ENCODE measurements around the gene TEX9. TPM values are rescaled to one million over a fixed set of nuclear protein-coding genes. Genes with fewer than 3 reads are reported as not detected.

The TEX9 gene
- total RNA-seq = 9.6 and 10.1 TPM in 2 replicates

DNA sequence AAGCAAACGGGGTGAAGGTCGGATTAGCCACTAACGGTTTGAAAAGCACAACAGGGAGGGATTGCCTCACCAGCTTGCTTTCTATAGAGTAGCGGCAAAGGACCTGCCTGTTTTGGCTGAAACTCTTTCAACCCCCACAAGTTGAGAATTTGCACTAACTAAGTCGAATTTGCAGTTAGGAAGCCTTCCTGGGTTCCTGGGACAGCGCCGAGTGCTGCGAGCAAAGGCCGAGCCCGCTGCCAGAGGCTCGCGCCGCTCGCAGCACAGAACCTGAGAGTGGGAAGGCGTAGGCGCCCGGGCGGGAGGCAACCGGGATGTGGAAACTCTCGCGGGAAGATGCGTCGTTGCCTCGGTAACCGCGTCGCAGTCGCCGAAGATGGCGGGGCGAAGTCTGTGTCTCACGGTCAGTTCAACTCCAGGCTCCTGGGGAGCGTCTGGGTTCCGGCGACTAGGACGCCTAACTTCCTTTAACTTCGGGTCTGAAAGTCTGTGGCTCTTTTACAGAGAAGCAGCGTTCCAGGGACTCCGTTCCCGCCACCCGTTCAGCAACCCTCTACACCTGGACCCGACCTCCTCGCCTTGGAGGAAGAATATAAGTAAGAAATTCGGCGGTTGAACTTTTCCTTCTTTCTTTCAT, at the start of gene TEX9:
TSS of gene TEX9 (plus strand) at position 352 of the 637 bp plus-strand sequence. CDS start at position 377, 25 bp downstream.

DNA sequence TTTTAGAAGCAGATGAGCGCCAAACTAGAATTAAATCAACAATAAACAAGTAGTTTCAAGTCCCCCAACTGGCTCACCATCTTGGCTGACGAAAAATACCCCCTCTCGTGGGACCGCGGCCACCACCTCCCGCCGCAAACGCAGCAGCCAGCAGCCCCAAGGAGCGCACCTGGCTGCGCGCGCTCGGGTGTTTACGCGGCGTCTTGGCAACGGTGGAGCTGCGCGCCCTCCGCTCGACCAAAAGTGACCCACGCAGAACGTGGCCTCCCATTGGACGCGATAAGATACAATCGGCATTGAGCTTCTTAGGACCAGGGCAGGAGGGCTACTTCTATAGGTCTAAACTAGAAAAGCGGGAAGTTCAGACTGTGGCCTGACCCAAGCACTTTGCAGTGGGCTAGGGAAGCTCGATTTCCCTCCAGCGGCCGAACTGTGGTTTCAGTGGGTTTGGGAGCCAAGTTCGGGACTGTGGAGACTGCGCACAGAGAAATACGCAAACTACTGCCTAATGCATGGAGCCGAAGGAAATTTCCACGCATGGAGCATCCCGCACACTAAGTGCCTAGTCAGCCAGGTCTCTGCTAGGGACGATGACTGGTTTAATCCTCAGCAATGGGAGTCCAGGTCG, 99.8 kb downstream of the TEX9 start, which contains the start of gene MNS1:
TSS of gene MNS1 (minus strand) at position 245 of the 628 bp plus-strand sequence. CDS start at position 80, 165 bp downstream.

Other genes starting within 250 kb of the TEX9 start
- 8.6 and 9.6 TPM in 2 replicates for gene RFX7, start 121.5 kb upstream of the TEX9 start, total RNA-seq
- gene MNS1, start 99.7 kb downstream of the TEX9 start, total RNA-seq = 0.73 and 0.81 TPM in 2 replicates